ENCODE data around the gene LACC1.

LACC1 gene

DNA sequence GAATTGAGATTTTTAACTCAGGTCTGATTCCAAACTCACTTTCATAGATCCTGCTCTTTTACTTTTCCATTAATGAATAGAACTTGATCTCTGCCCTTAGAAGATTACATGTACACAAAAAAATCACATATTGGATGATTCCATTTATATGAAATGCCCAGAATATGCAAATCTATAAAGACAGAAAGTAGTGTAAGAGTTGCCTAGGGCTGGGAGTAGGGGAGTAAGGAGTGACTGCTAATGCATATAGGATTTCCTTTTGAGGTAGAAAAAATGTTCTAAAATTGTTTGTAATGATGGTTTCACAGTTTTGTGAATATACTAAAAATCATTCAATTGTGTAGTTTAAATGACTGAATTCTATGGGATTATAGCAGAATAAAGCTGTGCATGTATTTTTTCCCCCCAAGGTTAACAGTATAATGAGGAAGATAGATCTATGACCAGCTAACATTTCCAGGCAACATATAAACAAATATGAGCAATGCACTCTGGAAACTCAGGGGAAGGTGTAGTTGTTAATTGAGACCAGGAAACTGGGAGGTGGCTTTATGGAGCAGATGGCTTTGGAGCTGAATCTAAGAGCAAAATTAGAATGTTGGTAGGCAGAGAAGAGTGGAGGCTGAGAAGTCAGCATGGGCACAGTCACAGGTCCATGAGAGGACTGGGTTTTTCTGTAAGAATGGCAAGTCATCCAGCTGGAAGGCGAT, 41.4 kb downstream of the LACC1 start:
- TF ChIP-seq, protein P1, sequence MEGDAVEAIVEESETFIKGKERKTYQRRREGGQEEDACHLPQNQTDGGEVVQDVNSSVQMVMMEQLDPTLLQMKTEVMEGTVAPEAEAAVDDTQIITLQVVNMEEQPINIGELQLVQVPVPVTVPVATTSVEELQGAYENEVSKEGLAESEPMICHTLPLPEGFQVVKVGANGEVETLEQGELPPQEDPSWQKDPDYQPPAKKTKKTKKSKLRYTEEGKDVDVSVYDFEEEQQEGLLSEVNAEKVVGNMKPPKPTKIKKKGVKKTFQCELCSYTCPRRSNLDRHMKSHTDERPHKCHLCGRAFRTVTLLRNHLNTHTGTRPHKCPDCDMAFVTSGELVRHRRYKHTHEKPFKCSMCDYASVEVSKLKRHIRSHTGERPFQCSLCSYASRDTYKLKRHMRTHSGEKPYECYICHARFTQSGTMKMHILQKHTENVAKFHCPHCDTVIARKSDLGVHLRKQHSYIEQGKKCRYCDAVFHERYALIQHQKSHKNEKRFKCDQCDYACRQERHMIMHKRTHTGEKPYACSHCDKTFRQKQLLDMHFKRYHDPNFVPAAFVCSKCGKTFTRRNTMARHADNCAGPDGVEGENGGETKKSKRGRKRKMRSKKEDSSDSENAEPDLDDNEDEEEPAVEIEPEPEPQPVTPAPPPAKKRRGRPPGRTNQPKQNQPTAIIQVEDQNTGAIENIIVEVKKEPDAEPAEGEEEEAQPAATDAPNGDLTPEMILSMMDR (IDR thresholded peaks at IDR 0.05; ENCODE audit: low read depth, low read length, missing control alignments): no peak
- no peaks in the 10 kb centered on the region for H3K27me3 ChIP-seq (replicated peaks)

DNA sequence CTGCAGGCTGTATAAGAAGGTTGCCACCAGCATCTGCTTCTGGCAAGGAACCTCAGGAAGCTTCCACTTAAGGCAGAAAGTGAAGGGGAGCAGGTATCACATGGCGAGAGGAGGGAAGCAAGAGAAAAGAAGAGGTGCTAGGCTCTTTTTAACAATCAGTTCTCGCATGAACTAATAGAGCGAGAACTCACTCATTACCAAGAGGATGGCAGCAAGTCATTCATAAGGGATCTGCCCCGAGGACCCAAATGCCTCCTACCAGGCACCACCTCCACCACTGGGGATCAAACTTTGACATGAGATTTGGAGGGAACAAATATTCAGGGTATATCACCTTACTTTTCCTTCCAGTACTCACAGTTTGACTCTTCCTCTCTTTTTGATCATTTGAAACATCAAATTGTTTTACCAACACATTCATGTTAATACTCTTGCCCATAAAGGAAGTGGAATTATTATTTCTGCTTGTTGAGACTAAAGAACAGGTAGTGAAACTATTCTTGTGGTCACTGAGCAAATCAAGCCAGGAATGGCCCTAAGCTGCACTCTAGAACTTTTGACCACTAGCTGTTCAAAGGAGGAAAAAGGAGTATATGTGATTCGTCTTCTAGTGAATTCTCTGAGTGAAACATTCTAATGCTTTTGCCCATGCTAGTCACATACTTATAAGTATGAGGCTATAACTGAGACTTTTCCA, 45.0 kb downstream of the LACC1 start:
- TF ChIP-seq, protein P1 (IDR thresholded peaks at IDR 0.05; ENCODE audit: low read depth, low read length, missing control alignments): no peak
- no peaks in the 10 kb centered on the region for H3K36me3 ChIP-seq (replicated peaks)
- H3K27me3 ChIP-seq (replicated peaks): no peaks in the 10 kb centered on the region
- no peak overlapping the region for H3K27ac ChIP-seq
- in situ Hi-C loops (cut with HindIII; ENCODE audit: low pct_ligation_motif_present, low sequenced_read_pairs): loop anchor here (25.0 kb wide), 1 partner anchor 538 kb away; no protein-coding TSS in a partner anchor
- no peak overlapping the region for H3K4me3 ChIP-seq (ENCODE audit: low read depth, low read length)
- DNase-seq: no peak

More for the DNA sequence above, 41.4 kb downstream of the LACC1 start:
- Histone ChIP-seq H3K4me3 (ENCODE audit: low read depth, low read length) (no peak overlapping the region), H3K36me3 (replicated peaks) (no peaks in the 10 kb centered on the region), H3K27ac (no peak overlapping the region)
- DNase-seq: no peak
- in situ Hi-C loops (cut with HindIII; ENCODE audit: low pct_ligation_motif_present, low sequenced_read_pairs): loop anchor here (25.0 kb wide), 1 partner anchor 541 kb away; no protein-coding TSS in a partner anchor

DNA sequence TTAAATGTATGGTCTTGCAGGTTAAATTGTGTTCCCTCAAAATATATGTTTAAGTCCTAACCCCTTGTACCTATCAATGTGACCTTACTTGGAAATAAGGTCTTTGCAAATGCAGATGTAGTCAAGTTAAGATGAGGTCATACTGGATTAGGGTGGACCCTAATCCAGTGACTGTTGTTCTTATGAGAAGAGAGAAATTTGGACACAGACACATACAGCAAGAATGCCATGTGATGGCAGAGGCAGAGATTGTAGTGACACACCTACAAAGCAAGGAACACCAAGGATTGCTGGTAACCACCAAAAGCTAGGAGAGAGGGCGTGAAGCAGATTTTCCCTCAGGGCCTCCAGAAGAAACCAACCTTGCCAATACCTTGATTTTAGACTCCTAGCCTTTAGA, 50.2 kb downstream of the LACC1 start:
- H3K27ac ChIP-seq: no peak overlapping the region
- no peak for DNase-seq
- H3K27me3 ChIP-seq (replicated peaks): no peaks in the 10 kb centered on the region
- no peaks in the 10 kb centered on the region for H3K36me3 ChIP-seq (replicated peaks)
- TF ChIP-seq, protein P1 (IDR thresholded peaks at IDR 0.05; ENCODE audit: low read depth, low read length, missing control alignments): no peak
- no peak overlapping the region for H3K4me3 ChIP-seq (ENCODE audit: low read depth, low read length)
- in situ Hi-C loops (cut with HindIII; ENCODE audit: low pct_ligation_motif_present, low sequenced_read_pairs): no loop called here

GRCh38 chr13:43933378-43933777, 53.7 kb downstream of the LACC1 start:
- DNase-seq: no peak
- Histone ChIP-seq H3K27me3 (replicated peaks) (no peaks in the 10 kb centered on the region), H3K36me3 (replicated peaks) (no peaks in the 10 kb centered on the region), H3K27ac (no peak overlapping the region), H3K4me3 (ENCODE audit: low read depth, low read length) (no peak overlapping the region)
- in situ Hi-C loops (cut with HindIII; ENCODE audit: low pct_ligation_motif_present, low sequenced_read_pairs): no loop called here
- TF ChIP-seq, protein P1 (IDR thresholded peaks at IDR 0.05; ENCODE audit: low read depth, low read length, missing control alignments): no peak

- DNase-seq: no peak
- H3K27me3 ChIP-seq (replicated peaks): no peaks in the 10 kb centered on the region
- H3K27ac ChIP-seq: no peak overlapping the region
- no peak overlapping the region for H3K4me3 ChIP-seq (ENCODE audit: low read depth, low read length)
- in situ Hi-C loops (cut with HindIII; ENCODE audit: low pct_ligation_motif_present, low sequenced_read_pairs): no loop called here
- TF ChIP-seq, protein P1 (IDR thresholded peaks at IDR 0.05; ENCODE audit: low read depth, low read length, missing control alignments): no peak
- H3K36me3 ChIP-seq (replicated peaks): no peaks in the 10 kb centered on the region
Measured at GRCh38 chr13:43934273-43934672, 54.6 kb downstream of the LACC1 start.
